Right ventricle myocardium inferior (tissue), 1 donor: ENCODE measurements around the gene NSUN2. TPM values are rescaled to one million over a fixed set of nuclear protein-coding genes. Genes with fewer than 3 reads are reported as not detected.

ENCODE experiments used
- ATAC-seq: fragments of 200-7000 bp; cut with Tn5 transposase; one replicate; pipeline ENCODE4 v1.9.1; 2020; ENCODE audit warnings: mild to moderate bottlenecking, moderate library complexity
- DNase-seq: peaks from one replicate; pipeline ENCODE4 v3.0.0; 2021; ENCODE audit errors: missing footprints
- intact Hi-C: fragments of 100-400 bp; cut with DNase I; formaldehyde crosslinking; loops from one replicate; pipeline ENCODE4 v1.11.0; 2022
- total RNA-seq: library from RNA; stranded (reverse); fragmentation: NEBNext Ultra II Directional; extraction: Animal tissue kit (Norgen Biotek cat#: 25700); gene quantifications from one replicate; pipeline ENCODE4 v1.2.1, GENCODE V29; 2021
- donor health status: DM: no; HTN: yes; CAD: no; lungs with severe emphysema.

NSUN2 gene
- total RNA-seq, 1 donor from 2014 or later, result 34.2 TPM

GRCh38 chr5:6611334-6612256, 21.2 kb downstream of the NSUN2 start:
- intact Hi-C loops, result no loop called here
- DNase-seq (no peak), ATAC-seq (no peak)

GRCh38 chr5:6608016-6608415, 24.8 kb downstream of the NSUN2 start:
- DNase-seq, result no peak
- no peak for ATAC-seq
- intact Hi-C loops, result no loop called here

GRCh38 chr5:6607559-6607936, 25.3 kb downstream of the NSUN2 start:
- intact Hi-C loops, result no loop called here
- no peak for ATAC-seq
- DNase-seq, result no peak

- no peak for DNase-seq
Measured at GRCh38 chr5:6606884-6607558, 25.8 kb downstream of the NSUN2 start.

DNA sequence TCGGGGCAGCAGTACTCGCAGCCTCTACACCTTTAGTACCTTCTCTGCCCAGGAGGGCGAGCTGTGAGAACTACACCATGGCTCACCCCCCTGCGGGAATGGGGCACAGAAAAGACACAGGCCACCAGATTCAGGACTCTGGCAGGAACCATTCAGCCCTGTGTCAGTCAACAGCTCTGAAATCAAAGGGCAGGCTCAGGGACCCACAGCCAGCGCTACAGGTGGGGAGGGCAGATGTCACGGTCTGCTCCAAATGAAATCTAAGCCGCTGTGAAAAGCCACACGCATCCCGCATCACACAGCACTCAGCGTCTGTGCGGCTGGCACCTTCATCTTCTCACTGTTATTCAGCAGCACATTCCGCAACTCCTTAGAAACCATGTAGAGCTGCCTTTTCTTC, 27.9 kb downstream of the NSUN2 start:
- DNase-seq (no peak), ATAC-seq (no peak)
- intact Hi-C loops, result no loop called here

More at GRCh38 chr5:6606884-6607558, 25.8 kb downstream of the NSUN2 start:
- no peak for ATAC-seq
- intact Hi-C loops, result no loop called here

DNA sequence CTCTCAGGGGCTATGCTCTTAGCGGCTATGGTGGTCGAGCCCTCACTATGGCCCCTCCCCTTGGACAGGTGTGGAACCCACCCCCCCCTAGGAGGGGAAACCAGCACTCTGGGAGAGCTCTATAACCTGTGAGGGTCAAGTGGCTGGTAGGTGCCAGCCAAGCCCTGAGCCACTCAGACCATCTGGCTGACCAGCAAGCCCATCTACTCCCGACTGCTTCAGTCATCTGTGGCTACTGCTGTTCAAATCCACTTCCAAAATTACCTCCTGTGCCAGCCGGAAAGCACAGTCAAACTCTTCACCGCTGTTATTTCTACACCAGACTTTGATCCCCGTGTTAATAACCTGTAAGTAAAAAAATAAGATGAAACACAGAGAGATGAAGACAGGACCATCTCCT, 28.5 kb downstream of the NSUN2 start:
- intact Hi-C loops, result no loop called here
- no peak for DNase-seq
- no peak for ATAC-seq

- peak; percentile 64 for ATAC-seq
- intact Hi-C loops, result no loop called here
Measured at GRCh38 chr5:6603643-6604042, 29.2 kb downstream of the NSUN2 start.

DNA sequence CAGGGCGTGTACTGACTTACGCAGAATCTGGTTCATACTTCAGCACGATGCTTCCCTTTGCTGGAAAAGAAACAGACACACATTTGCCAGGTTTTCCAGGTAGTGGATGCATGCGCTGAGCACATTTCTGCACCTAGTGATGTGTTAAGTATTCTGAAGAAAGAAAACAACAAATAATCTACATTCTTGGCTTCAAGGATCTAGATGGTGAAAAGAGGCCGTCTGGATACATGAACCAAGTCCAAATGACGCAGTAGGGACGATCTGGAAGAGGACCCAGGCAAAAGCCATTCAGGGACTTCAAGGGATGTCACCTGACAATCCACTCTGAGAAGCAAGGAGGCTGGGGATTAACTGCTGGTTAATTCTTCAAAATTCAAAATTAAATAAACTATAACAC, 30.4 kb downstream of the NSUN2 start:
- ATAC-seq, result no peak
- DNase-seq, result no peak
- intact Hi-C loops, result no loop called here

More at GRCh38 chr5:6603643-6604042, 29.2 kb downstream of the NSUN2 start:
- DNase-seq, result no peak

GRCh38 chr5:6601816-6602215, 31.0 kb downstream of the NSUN2 start:
- ATAC-seq, result no peak

GRCh38 chr5:6601271-6601670, 31.6 kb downstream of the NSUN2 start:
- intact Hi-C loops, result no loop called here
- DNase-seq (no peak), ATAC-seq (no peak)

More at GRCh38 chr5:6601816-6602215, 31.0 kb downstream of the NSUN2 start:
- intact Hi-C loops, result no loop called here
- no peak for DNase-seq

GRCh38 chr5:6599739-6600138, 33.1 kb downstream of the NSUN2 start:
- DNase-seq (no peak), ATAC-seq (no peak)
- intact Hi-C loops, result no loop called here

- DNase-seq (no peak), ATAC-seq (peak; percentile 73)
- intact Hi-C loops, result no loop called here
Measured at GRCh38 chr5:6598351-6598900, 34.4 kb downstream of the NSUN2 start.

- DNase-seq (no peak), ATAC-seq (no peak)
- intact Hi-C loops, result no loop called here
Measured at GRCh38 chr5:6597557-6597956, 35.3 kb downstream of the NSUN2 start.

- DNase-seq (no peak), ATAC-seq (no peak)
- intact Hi-C loops, result no loop called here
Measured at GRCh38 chr5:6596388-6596787, 36.5 kb downstream of the NSUN2 start.

- intact Hi-C loops, result no loop called here
- DNase-seq (no peak), ATAC-seq (no peak)
Measured at GRCh38 chr5:6595405-6595804, 37.4 kb downstream of the NSUN2 start.

DNA sequence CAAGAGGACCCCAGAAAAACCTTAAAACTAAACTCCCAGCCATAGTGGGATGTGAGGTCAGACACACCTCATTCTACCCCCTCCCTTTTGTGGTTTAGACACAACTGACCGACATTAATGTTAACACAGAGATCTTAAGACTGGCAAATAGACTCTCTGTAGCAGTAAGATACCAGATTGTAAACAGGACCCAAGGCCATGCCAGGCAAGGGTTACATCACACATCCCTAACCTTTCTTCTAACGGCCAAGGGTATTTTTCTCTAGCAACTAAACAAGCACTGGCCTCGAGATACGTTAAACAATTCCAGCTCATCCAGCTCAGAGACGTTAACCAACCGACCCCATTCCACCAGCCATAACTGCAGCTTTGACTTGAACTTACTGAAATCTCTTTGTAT, 38.8 kb downstream of the NSUN2 start:
- no peak for DNase-seq
- ATAC-seq, result no peak
- intact Hi-C loops, result no loop called here

GRCh38 chr5:6593148-6594016, 39.5 kb downstream of the NSUN2 start:
- intact Hi-C loops, result no loop called here
- no peak for ATAC-seq
- DNase-seq, result no peak

DNA sequence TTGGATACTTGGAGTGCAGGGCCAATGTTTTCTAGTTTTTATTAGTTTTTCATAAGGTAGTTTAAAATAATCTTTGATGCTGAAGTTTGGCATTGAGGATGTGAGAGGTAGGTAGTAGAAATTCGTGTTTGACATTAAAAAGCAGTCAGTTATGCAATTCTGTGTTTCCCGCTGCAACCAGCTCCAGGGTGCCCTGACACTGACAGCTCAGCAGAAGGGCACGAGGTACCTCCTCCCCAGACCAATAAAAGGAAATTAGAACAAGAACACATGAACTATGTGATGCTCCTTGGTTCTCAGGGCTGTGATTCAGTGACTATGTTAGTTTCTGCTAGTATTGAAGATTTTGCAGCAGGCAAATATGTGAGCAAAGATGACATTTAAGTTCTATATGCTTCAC, 40.2 kb downstream of the NSUN2 start:
- ATAC-seq, result no peak

DNA sequence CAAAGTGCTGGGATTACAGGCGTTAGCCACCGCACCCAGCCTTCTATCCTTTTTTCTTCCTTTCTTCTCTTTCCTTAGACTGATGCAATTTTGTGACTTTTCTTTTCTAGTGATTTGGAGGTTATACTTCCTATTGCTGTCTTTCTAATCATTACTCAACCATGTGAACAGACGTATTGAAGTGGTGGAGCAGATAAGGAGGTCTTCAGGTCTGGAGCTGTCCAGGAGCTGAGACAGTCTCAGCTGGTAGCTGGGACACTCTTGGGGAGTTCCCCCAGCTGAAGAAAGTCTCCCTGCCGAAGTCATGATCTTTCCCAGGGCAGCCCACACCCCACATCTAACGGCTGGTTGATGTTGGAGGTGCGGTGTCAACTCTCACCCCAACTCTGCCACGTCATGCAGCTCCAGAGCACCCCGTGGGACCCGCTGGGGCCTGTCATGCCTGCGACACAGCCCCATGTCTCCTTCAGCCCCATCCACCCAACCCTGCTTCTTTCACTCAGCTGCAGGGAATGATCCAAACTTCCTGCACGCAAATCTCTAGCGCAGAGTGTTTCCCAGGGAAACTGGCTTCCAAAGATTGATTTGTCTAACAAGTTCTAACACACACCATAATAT, 41.1 kb downstream of the NSUN2 start:
- intact Hi-C loops, result no loop called here
- no peak for ATAC-seq
- no peak for DNase-seq

More for the DNA sequence above, 40.2 kb downstream of the NSUN2 start:
- intact Hi-C loops, result no loop called here
- no peak for DNase-seq
